ENCODE data around the gene RNF38. TPM values are rescaled to one million over a fixed set of nuclear protein-coding genes. Genes with fewer than 3 reads are reported as not detected.
A peak's percentile ranks its signal among the peaks of the same experiment; 100 is the strongest.
"Not testable (repeated sequence)": the region's sequence is repeated elsewhere in the genome, so short reads cannot be mapped to it uniquely, and the experiment has no call there.

The RNF38 gene
- total RNA-seq, 1 donor from 2014 or later, result 68.3 TPM

DNA sequence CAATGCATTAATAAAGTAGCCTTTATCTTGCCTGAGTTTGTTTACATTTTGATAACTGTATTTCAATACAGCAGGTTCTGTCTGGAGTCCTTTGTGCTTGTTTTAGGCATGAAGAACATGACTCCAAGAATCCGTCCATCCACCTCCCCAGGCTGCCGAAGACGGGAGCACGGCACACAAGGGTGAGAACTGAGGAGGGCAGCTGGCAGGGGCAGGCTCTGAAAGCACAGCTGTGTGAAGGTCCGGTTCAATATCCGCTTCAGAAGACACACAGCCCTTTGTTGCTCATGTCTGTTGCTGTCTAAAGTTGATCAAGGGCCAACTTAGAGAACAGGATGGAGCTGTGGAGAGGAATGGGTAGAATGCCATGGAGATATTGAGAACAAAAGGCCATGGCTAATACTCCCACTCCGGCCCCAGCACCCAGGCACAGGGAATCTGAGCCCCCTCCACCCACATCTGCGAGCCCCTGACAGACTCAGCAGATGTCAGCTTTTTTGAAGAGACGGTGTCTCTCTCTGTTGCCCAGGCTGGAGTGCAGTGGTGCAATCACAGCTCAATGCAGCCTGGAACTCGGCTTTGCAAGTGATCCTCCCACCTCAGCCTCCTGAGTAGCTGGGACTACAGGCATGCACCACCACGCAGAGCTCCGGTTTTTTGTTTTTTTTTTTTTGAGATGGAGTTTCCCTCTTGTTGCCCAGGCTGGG is 83.3 kb downstream of the RNF38 start:
- Mint-ChIP-seq H3K36me3 (ENCODE audit: insufficient read depth) (peaks cover 3% of the 10 kb centered on the region), H3K27ac (peak overlapping the region; percentile 100), H3K4me1 (ENCODE audit: low read depth) (peaks cover 47% of the 10 kb centered on the region), H3K4me3 (ENCODE audit: low read depth) (no peak overlapping the region), H3K9me3 (ENCODE audit: low read depth) (peaks cover 7% of the 10 kb centered on the region), H3K27me3 (no peaks in the 10 kb centered on the region)
- TF ChIP-seq, protein P1, sequence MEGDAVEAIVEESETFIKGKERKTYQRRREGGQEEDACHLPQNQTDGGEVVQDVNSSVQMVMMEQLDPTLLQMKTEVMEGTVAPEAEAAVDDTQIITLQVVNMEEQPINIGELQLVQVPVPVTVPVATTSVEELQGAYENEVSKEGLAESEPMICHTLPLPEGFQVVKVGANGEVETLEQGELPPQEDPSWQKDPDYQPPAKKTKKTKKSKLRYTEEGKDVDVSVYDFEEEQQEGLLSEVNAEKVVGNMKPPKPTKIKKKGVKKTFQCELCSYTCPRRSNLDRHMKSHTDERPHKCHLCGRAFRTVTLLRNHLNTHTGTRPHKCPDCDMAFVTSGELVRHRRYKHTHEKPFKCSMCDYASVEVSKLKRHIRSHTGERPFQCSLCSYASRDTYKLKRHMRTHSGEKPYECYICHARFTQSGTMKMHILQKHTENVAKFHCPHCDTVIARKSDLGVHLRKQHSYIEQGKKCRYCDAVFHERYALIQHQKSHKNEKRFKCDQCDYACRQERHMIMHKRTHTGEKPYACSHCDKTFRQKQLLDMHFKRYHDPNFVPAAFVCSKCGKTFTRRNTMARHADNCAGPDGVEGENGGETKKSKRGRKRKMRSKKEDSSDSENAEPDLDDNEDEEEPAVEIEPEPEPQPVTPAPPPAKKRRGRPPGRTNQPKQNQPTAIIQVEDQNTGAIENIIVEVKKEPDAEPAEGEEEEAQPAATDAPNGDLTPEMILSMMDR (IDR thresholded peaks at IDR 0.05; ENCODE audit: unreplicated experiment), result no peak
- DNase-seq (ENCODE audit: low spot score, unreplicated experiment), result no peak

DNA sequence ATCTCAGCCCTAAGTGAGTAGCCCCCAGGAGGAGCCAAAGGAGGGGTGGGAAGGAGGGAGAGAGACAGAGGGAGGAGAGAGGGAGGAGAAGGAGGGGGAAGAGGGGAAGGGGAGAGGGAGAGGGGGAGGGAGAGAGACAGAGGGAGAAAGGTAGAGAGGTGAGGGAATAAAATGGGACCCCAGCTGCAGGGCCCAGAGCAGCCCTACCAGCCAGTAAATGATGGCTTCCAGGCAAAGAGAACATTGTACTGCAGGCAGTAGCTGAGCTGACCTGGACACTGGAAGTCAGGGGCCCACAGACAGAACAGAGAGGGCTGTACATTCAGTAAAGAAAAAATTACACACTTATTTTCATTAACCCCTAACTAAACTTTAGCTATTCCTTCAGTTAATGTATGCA is 84.0 kb downstream of the RNF38 start:
- DNase-seq (ENCODE audit: low spot score, unreplicated experiment), result no peak
- Mint-ChIP-seq H3K4me3 (ENCODE audit: low read depth) (no peak overlapping the region), H3K9me3 (ENCODE audit: low read depth) (peaks cover 2% of the 10 kb centered on the region), H3K4me1 (ENCODE audit: low read depth) (peaks cover 47% of the 10 kb centered on the region), H3K36me3 (ENCODE audit: insufficient read depth) (no peaks in the 10 kb centered on the region), H3K27me3 (no peaks in the 10 kb centered on the region), H3K27ac (peak overlapping the region; percentile 84)
- TF ChIP-seq, protein P1 (IDR thresholded peaks at IDR 0.05; ENCODE audit: unreplicated experiment), result no peak

DNA sequence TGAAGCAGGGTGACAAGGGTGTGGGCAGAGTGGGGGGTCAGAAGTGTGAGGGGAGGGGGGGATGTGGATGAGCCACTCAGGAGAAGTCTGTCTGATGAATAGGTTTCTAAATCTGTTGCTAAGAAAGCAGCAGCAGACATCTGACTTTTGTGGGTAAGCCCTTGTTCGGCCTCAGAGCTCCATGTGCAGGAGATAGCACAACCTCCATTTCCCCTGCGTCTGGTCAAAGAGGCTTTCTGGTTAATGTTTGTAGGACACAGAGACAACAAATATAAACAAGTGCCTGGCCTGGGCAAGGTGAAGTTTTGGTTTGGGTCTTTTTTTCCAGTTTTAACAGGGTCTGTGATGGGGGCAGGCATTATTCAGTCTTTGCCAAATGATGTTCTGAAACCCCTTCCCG is 84.8 kb downstream of the RNF38 start:
- H3K4me1 Mint-ChIP-seq (ENCODE audit: low read depth), result peaks cover 46% of the 10 kb centered on the region
- TF ChIP-seq, protein P1 (IDR thresholded peaks at IDR 0.05; ENCODE audit: unreplicated experiment), result no peak
- DNase-seq (ENCODE audit: low spot score, unreplicated experiment), result no peak
- peak overlapping the region; percentile 84 for H3K27ac Mint-ChIP-seq
- H3K36me3 Mint-ChIP-seq (ENCODE audit: insufficient read depth), result no peaks in the 10 kb centered on the region
- H3K4me3 Mint-ChIP-seq (ENCODE audit: low read depth), result no peak overlapping the region
- H3K27me3 Mint-ChIP-seq, result no peaks in the 10 kb centered on the region
- H3K9me3 Mint-ChIP-seq (ENCODE audit: low read depth), result no peaks in the 10 kb centered on the region

DNA sequence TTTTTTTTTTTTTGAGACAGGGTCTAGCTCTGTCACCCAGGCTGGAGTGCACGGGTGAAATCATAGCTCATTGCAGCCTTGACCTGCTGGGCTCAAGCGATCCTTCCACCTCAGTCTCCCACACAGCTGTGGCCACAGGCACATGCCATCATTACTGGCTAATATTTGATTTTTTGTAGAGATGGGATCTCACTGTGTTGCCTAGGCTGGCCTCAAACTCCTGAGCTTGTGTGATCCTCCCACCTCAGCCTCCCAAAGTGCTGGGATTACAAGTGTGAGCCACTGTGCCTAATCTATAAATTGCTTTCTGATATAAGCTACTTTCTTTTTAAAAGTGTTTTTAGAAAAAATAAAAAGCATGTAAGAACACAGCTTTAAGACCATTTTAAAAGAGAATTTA is 85.3 kb downstream of the RNF38 start:
- TF ChIP-seq, protein P1 (IDR thresholded peaks at IDR 0.05; ENCODE audit: unreplicated experiment), result no peak
- H3K4me1 Mint-ChIP-seq (ENCODE audit: low read depth), result peaks cover 40% of the 10 kb centered on the region
- no peak overlapping the region for H3K4me3 Mint-ChIP-seq (ENCODE audit: low read depth)
- no peaks in the 10 kb centered on the region for H3K36me3 Mint-ChIP-seq (ENCODE audit: insufficient read depth)
- DNase-seq (ENCODE audit: low spot score, unreplicated experiment), result no peak
- H3K9me3 Mint-ChIP-seq (ENCODE audit: low read depth), result no peaks in the 10 kb centered on the region
- H3K27me3 Mint-ChIP-seq, result no peaks in the 10 kb centered on the region
- no peak overlapping the region for H3K27ac Mint-ChIP-seq

DNA sequence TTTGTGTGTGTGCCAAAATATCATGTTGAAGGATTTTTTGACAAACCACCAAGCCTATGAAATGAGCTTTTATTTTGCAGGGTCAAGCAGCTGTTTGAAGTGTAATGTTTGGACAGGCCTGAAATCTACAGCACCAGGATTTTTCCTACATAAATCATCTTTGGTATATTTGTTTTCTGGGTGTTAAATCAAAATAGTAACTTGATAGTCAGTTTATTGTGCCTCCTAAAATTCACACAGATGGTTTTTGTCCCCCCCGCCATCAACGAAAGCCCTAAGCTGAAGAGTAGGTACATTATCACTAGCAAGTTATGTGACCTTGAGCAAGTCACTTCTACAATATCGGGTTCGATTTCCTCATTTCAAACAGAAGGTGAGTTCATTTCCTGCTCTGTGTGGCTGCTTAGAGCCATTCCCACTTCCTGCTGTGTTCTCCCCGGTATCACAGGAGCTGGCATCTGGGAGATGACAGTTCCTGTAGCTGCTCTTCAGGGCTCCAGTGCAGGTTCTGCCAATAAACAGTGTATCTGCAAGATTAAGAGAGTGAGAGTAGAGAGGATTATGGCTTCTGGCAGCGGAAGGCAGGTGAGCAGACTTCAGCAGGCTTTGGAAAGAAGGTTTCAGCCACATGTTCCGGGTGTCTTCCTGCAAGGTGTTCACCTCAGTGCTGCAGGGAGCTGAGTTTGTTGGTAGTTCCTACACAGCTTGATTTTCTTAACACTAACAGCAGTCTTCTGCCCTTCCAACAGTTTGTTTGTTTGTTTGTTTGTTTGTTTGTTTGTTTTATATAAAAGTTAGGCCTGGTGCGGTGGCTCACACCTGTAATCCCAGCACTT is 93.4 kb downstream of the RNF38 start:
- H3K9me3 Mint-ChIP-seq (ENCODE audit: low read depth), result no peaks in the 10 kb centered on the region
- no peaks in the 10 kb centered on the region for H3K27me3 Mint-ChIP-seq
- peak overlapping the region; percentile 7 for H3K27ac Mint-ChIP-seq
- H3K36me3 Mint-ChIP-seq (ENCODE audit: insufficient read depth), result no peaks in the 10 kb centered on the region
- H3K4me3 Mint-ChIP-seq (ENCODE audit: low read depth), result no peak overlapping the region
- TF ChIP-seq, protein P1 (IDR thresholded peaks at IDR 0.05; ENCODE audit: unreplicated experiment), result no peak
- H3K4me1 Mint-ChIP-seq (ENCODE audit: low read depth), result peaks cover 8% of the 10 kb centered on the region
- no peak for DNase-seq (ENCODE audit: low spot score, unreplicated experiment)

DNA sequence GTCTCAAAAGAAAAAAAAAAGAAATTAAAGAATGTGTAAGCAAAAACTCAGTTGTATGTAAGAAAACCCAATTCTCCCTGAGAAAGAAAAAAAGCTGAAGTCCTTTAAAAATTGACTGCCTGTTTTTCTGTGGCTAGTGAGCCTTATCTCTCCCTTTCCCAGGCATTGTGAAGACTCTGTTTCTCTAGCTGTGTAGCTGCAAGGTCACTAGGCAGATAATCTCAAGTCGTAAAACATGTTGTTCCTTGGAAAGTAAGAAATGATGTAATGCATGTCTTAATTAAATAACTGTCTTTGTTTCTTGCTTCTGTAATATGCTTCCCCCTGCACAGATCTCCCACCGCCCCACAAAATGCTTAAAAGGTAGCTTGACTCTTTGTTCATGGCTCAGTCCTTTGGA is 95.7 kb downstream of the RNF38 start:
- peak overlapping the region; percentile 58 for H3K27ac Mint-ChIP-seq
- H3K36me3 Mint-ChIP-seq (ENCODE audit: insufficient read depth); H3K27me3 Mint-ChIP-seq; H3K4me1 Mint-ChIP-seq (ENCODE audit: low read depth); H3K9me3 Mint-ChIP-seq (ENCODE audit: low read depth); H3K4me3 Mint-ChIP-seq (ENCODE audit: low read depth); DNase-seq (ENCODE audit: low spot score, unreplicated experiment): not testable (repeated sequence)

Data from progenitor cell of endocrine pancreas (in vitro differentiated cells).